Astrocyte (in vitro differentiated cells and primary cell): ENCODE data around the gene HHLA2. TPM values are rescaled to one million over a fixed set of nuclear protein-coding genes. Genes with fewer than 3 reads are reported as not detected.

ENCODE experiments used
- DNase-seq: peaks from one replicate; pipeline ENCODE4 v3.0.0-alpha.2; 2010; ENCODE audit warnings: low read depth
- FAIRE-seq: peaks from 2 replicates; lab custom pipeline; 2011; peaks lifted over from hg19 to GRCh38; lab: Jason Lieb, UNC
- H2AFZ ChIP-seq: 2 replicates; pipeline ENCODE4 v1.6.0; 2012; ENCODE audit warnings: low read depth, low read length, inconsistent platforms
- H3K27ac ChIP-seq: 2 replicates; pipeline ENCODE4 v1.5.1; 2011; ENCODE audit warnings: low read depth, low read length, inconsistent platforms
- H3K27me3 ChIP-seq: 2 replicates; pipeline ENCODE4 v1.6.0; 2011; ENCODE audit warnings: low read length, inconsistent platforms; ENCODE audit not compliant: insufficient read depth
- H3K36me3 ChIP-seq: 2 replicates; pipeline ENCODE4 v1.5.1; 2011; ENCODE audit warnings: low read length, inconsistent platforms; ENCODE audit not compliant: insufficient read depth
- H3K4me1 ChIP-seq: 2 replicates; pipeline ENCODE4 v1.5.1; 2011; ENCODE audit warnings: low read length, inconsistent platforms; ENCODE audit not compliant: insufficient read depth
- H3K4me2 ChIP-seq: 2 replicates; pipeline ENCODE4 v1.6.0; 2012; ENCODE audit warnings: low read length, inconsistent platforms
- H3K4me3 ChIP-seq: 2 replicates; pipeline ENCODE4 v1.5.1; 2011; ENCODE audit warnings: low read depth, mild to moderate bottlenecking, low read length, inconsistent platforms; ENCODE audit not compliant: insufficient read depth
- H3K79me2 ChIP-seq: 2 replicates; pipeline ENCODE4 v1.6.0; 2012; ENCODE audit warnings: mild to moderate bottlenecking, low read length, inconsistent platforms; ENCODE audit not compliant: insufficient read depth
- H3K9ac ChIP-seq: 2 replicates; pipeline ENCODE4 v1.6.0; 2012; ENCODE audit warnings: mild to moderate bottlenecking, low read length, inconsistent platforms
- H3K9me3 ChIP-seq: 2 replicates; pipeline ENCODE4 v1.5.1; 2012; ENCODE audit warnings: low read depth, mild to moderate bottlenecking, low read length, inconsistent platforms; ENCODE audit not compliant: insufficient read depth
- H4K20me1 ChIP-seq: 2 replicates; pipeline ENCODE4 v1.6.0; 2012; ENCODE audit warnings: low read length, inconsistent platforms; ENCODE audit not compliant: insufficient read depth
- H3K27ac Mint-ChIP-seq: one replicate; pipeline ENCODE4 v1.8.0; 2021; ENCODE audit warnings: mild to moderate bottlenecking, mixed read lengths; ENCODE audit not compliant: unreplicated experiment
- H3K27me3 Mint-ChIP-seq: one replicate; pipeline ENCODE4 v1.8.0; 2021; ENCODE audit warnings: low read depth, mixed read lengths; ENCODE audit not compliant: unreplicated experiment
- H3K36me3 Mint-ChIP-seq: one replicate; pipeline ENCODE4 v1.8.0; 2021; ENCODE audit warnings: low read depth, mixed read lengths; ENCODE audit not compliant: unreplicated experiment
- H3K4me1 Mint-ChIP-seq: one replicate; pipeline ENCODE4 v1.8.0; 2021; ENCODE audit warnings: low read depth, mixed read lengths; ENCODE audit not compliant: unreplicated experiment
- H3K4me3 Mint-ChIP-seq: one replicate; pipeline ENCODE4 v1.8.0; 2021; ENCODE audit warnings: mild to moderate bottlenecking, moderate library complexity, mixed read lengths; ENCODE audit not compliant: unreplicated experiment
- H3K9me3 Mint-ChIP-seq: one replicate; pipeline ENCODE4 v1.8.0; 2021; ENCODE audit warnings: mild to moderate bottlenecking, mixed read lengths; ENCODE audit not compliant: unreplicated experiment
- CTCF ChIP-seq: IDR thresholded peaks from 2 replicates; pipeline ENCODE4 v1.5.1; 2011; ENCODE audit warnings: low read depth, mild to moderate bottlenecking, inconsistent platforms, low read length, moderate library complexity; ENCODE audit not compliant: insufficient read depth
- EZH2 ChIP-seq: IDR thresholded peaks from 2 replicates; pipeline ENCODE4 v1.6.1; 2012; ENCODE audit warnings: mild to moderate bottlenecking, low read length, inconsistent platforms; ENCODE audit not compliant: insufficient read depth
- total RNA-seq: library from RNA; stranded (reverse); gene quantifications from 2 replicates; pipeline ENCODE4 v1.2.1, GENCODE V29; 2021

Gene HHLA2
- total RNA-seq, 1 donor from 2014 or later, result not detected

GRCh38 chr3:108342837-108343486, 46.6 kb downstream of the HHLA2 start:
- H3K9me3 Mint-ChIP-seq, result no peaks in the 10 kb centered on the region
- Histone ChIP-seq H3K4me1 (no peaks in the 10 kb centered on the region), H3K4me3 (no peak overlapping the region), H3K4me2 (no peak overlapping the region), H4K20me1 (no peaks in the 10 kb centered on the region), H3K9ac (no peak overlapping the region), H3K9me3 (no peaks in the 10 kb centered on the region), H3K79me2 (no peaks in the 10 kb centered on the region), H3K27me3 (no peaks in the 10 kb centered on the region), H3K36me3 (no peaks in the 10 kb centered on the region), H3K27ac (no peak overlapping the region), H2AFZ (no peak overlapping the region)
- FAIRE-seq (no peak), DNase-seq (peak; percentile 83)
- no peak for TF ChIP-seq CTCF
- TF ChIP-seq EZH2, result no peak
- H3K4me3 Mint-ChIP-seq, result no peak overlapping the region
- H3K27me3 Mint-ChIP-seq, result peaks cover 2% of the 10 kb centered on the region
- peaks cover 22% of the 10 kb centered on the region for H3K4me1 Mint-ChIP-seq
- H3K36me3 Mint-ChIP-seq, result no peaks in the 10 kb centered on the region
- H3K27ac Mint-ChIP-seq, result no peak overlapping the region

- TF ChIP-seq CTCF, result no peak
- TF ChIP-seq EZH2, result no peak
- Mint-ChIP-seq H3K36me3 (no peaks in the 10 kb centered on the region), H3K27me3 (peaks cover 2% of the 10 kb centered on the region), H3K4me1 (peaks cover 22% of the 10 kb centered on the region), H3K27ac (no peak overlapping the region), H3K4me3 (no peak overlapping the region), H3K9me3 (no peaks in the 10 kb centered on the region)
- Histone ChIP-seq H3K36me3 (no peaks in the 10 kb centered on the region), H3K27me3 (no peaks in the 10 kb centered on the region), H4K20me1 (no peaks in the 10 kb centered on the region), H3K9me3 (no peaks in the 10 kb centered on the region), H3K4me2 (no peak overlapping the region), H3K9ac (no peak overlapping the region), H3K4me3 (no peak overlapping the region), H3K4me1 (no peaks in the 10 kb centered on the region), H3K79me2 (no peaks in the 10 kb centered on the region), H3K27ac (no peak overlapping the region), H2AFZ (no peak overlapping the region)
- no peak for FAIRE-seq
- no peak for DNase-seq
Observed at GRCh38 chr3:108343491-108343890, 47.1 kb downstream of the HHLA2 start.

- H3K27ac ChIP-seq, result no peak overlapping the region
- FAIRE-seq, result no peak
Observed at GRCh38 chr3:108345492-108346205, 49.3 kb downstream of the HHLA2 start.

More at GRCh38 chr3:108345492-108346205, 49.3 kb downstream of the HHLA2 start:
- TF ChIP-seq EZH2, result no peak
- no peak for TF ChIP-seq CTCF
- no peak overlapping the region for H3K4me3 ChIP-seq
- H4K20me1 ChIP-seq, result no peaks in the 10 kb centered on the region
- H3K36me3 Mint-ChIP-seq, result no peaks in the 10 kb centered on the region
- peaks cover 2% of the 10 kb centered on the region for H3K27me3 Mint-ChIP-seq
- no peak overlapping the region for H3K9ac ChIP-seq
- no peaks in the 10 kb centered on the region for H3K79me2 ChIP-seq
- no peaks in the 10 kb centered on the region for H3K9me3 ChIP-seq
- H3K4me1 Mint-ChIP-seq, result peaks cover 22% of the 10 kb centered on the region
- no peak overlapping the region for H3K4me2 ChIP-seq
- DNase-seq, result peak; percentile 35
- no peaks in the 10 kb centered on the region for H3K4me1 ChIP-seq
- no peaks in the 10 kb centered on the region for H3K36me3 ChIP-seq
- no peak overlapping the region for H2AFZ ChIP-seq
- H3K9me3 Mint-ChIP-seq, result no peaks in the 10 kb centered on the region
- H3K27me3 ChIP-seq, result no peaks in the 10 kb centered on the region
- H3K27ac Mint-ChIP-seq, result peak overlapping the region; percentile 77
- H3K4me3 Mint-ChIP-seq, result peak overlapping the region; percentile 10
